ENCODE results near the gene CD96. TPM values are rescaled to one million over a fixed set of nuclear protein-coding genes. Genes with fewer than 3 reads are reported as not detected.

The CD96 gene
- total RNA-seq, 1 donor from 2014 or later: not detected

GRCh38 chr3:111598552-111598951, 56.6 kb downstream of the CD96 start:
- H3K27me3 Mint-ChIP-seq: no peaks in the 10 kb centered on the region
- TF ChIP-seq CTCF (conservative IDR thresholded peaks at IDR 0.05): no peak
- H3K36me3 Mint-ChIP-seq: no peaks in the 10 kb centered on the region
- DNase-seq (ENCODE audit: extremely low spot score, unreplicated experiment): no peak
- H3K9me3 Mint-ChIP-seq: no peaks in the 10 kb centered on the region
- H3K4me3 Mint-ChIP-seq: no peak overlapping the region
- no peaks in the 10 kb centered on the region for H3K4me1 Mint-ChIP-seq (ENCODE audit: unreplicated experiment)
- no peak overlapping the region for H3K27ac Mint-ChIP-seq

- H3K9me3 Mint-ChIP-seq: no peaks in the 10 kb centered on the region
- H3K4me1 Mint-ChIP-seq (ENCODE audit: unreplicated experiment): no peaks in the 10 kb centered on the region
- H3K4me3 Mint-ChIP-seq: no peak overlapping the region
- no peaks in the 10 kb centered on the region for H3K36me3 Mint-ChIP-seq
- H3K27me3 Mint-ChIP-seq: no peaks in the 10 kb centered on the region
- no peak for DNase-seq (ENCODE audit: extremely low spot score, unreplicated experiment)
- H3K27ac Mint-ChIP-seq: no peak overlapping the region
- TF ChIP-seq CTCF (conservative IDR thresholded peaks at IDR 0.05): no peak
These were observed 59.8 kb downstream of the CD96 start for GRCh38 chr3:111601810-111602209.

- Mint-ChIP-seq H3K4me3 (no peak overlapping the region), H3K36me3 (no peaks in the 10 kb centered on the region), H3K27ac (no peak overlapping the region), H3K9me3 (no peaks in the 10 kb centered on the region), H3K27me3 (no peaks in the 10 kb centered on the region), H3K4me1 (ENCODE audit: unreplicated experiment) (no peaks in the 10 kb centered on the region)
- no peak for DNase-seq (ENCODE audit: extremely low spot score, unreplicated experiment)
- TF ChIP-seq CTCF (conservative IDR thresholded peaks at IDR 0.05): no peak
These were observed 61.7 kb downstream of the CD96 start for GRCh38 chr3:111603679-111604078.

GRCh38 chr3:111604119-111604518, 62.1 kb downstream of the CD96 start:
- no peak for DNase-seq (ENCODE audit: extremely low spot score, unreplicated experiment)
- no peak for TF ChIP-seq CTCF (conservative IDR thresholded peaks at IDR 0.05)
- H3K36me3 Mint-ChIP-seq: no peaks in the 10 kb centered on the region
- no peaks in the 10 kb centered on the region for H3K4me1 Mint-ChIP-seq (ENCODE audit: unreplicated experiment)
- no peak overlapping the region for H3K27ac Mint-ChIP-seq
- H3K4me3 Mint-ChIP-seq: no peak overlapping the region
- H3K27me3 Mint-ChIP-seq: peaks cover 3% of the 10 kb centered on the region
- no peaks in the 10 kb centered on the region for H3K9me3 Mint-ChIP-seq

- H3K36me3 Mint-ChIP-seq: no peaks in the 10 kb centered on the region
- H3K4me1 Mint-ChIP-seq (ENCODE audit: unreplicated experiment): no peaks in the 10 kb centered on the region
- no peak overlapping the region for H3K4me3 Mint-ChIP-seq
- H3K9me3 Mint-ChIP-seq: no peaks in the 10 kb centered on the region
- no peak for DNase-seq (ENCODE audit: extremely low spot score, unreplicated experiment)
- no peak overlapping the region for H3K27ac Mint-ChIP-seq
- peaks cover 3% of the 10 kb centered on the region for H3K27me3 Mint-ChIP-seq
- TF ChIP-seq CTCF (conservative IDR thresholded peaks at IDR 0.05): no peak
These were observed 63.0 kb downstream of the CD96 start for GRCh38 chr3:111605018-111605417.

- no peaks in the 10 kb centered on the region for H3K9me3 Mint-ChIP-seq
- no peaks in the 10 kb centered on the region for H3K36me3 Mint-ChIP-seq
- H3K4me1 Mint-ChIP-seq (ENCODE audit: unreplicated experiment): no peaks in the 10 kb centered on the region
- no peak overlapping the region for H3K4me3 Mint-ChIP-seq
- DNase-seq (ENCODE audit: extremely low spot score, unreplicated experiment): no peak
- peaks cover 3% of the 10 kb centered on the region for H3K27me3 Mint-ChIP-seq
- H3K27ac Mint-ChIP-seq: no peak overlapping the region
- TF ChIP-seq CTCF (conservative IDR thresholded peaks at IDR 0.05): no peak
These were observed 63.5 kb downstream of the CD96 start for GRCh38 chr3:111605493-111605892.
